Measurements from ENCODE around the gene GJA4. TPM values are rescaled to one million over a fixed set of nuclear protein-coding genes. Genes with fewer than 3 reads are reported as not detected.
A peak's percentile ranks its signal among the peaks of the same experiment; 100 is the strongest.
"Not testable (repeated sequence)": the region's sequence is repeated elsewhere in the genome, so short reads cannot be mapped to it uniquely, and the experiment has no call there.

The GJA4 gene
- total RNA-seq, 1 experiment from 2014 or later: not detected

DNA sequence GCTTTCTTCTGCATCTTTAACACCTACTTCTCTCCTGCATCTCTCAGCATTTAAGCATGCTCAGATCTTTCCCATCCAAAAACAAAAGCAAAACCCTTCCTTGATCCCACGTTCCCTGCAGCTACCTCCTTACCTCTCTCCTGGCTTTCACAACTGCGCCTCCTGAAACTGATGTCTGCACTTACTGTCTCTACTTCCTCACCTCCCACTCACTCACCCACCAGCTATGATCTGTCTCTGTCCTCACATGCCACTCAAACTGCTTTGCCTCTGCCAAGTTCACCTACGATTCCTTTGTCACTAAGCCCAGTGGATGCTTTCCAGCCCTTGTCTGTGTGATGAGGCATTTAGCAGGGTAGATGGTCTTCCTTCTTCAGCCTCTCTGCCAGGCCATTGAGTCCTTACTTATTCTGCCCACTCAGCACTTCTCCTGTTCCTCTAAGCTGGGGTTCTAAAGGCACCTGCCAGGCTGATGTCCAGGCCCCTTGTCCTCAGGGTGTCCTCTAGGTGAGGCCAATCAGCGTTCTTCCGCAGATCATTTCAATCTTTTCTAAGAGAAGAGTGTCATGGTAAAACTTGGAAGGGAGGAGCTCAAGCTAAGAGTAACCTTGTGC, 21.8 kb upstream of the GJA4 start:
- DNase-seq (ENCODE audit: low read depth): no peak

DNA sequence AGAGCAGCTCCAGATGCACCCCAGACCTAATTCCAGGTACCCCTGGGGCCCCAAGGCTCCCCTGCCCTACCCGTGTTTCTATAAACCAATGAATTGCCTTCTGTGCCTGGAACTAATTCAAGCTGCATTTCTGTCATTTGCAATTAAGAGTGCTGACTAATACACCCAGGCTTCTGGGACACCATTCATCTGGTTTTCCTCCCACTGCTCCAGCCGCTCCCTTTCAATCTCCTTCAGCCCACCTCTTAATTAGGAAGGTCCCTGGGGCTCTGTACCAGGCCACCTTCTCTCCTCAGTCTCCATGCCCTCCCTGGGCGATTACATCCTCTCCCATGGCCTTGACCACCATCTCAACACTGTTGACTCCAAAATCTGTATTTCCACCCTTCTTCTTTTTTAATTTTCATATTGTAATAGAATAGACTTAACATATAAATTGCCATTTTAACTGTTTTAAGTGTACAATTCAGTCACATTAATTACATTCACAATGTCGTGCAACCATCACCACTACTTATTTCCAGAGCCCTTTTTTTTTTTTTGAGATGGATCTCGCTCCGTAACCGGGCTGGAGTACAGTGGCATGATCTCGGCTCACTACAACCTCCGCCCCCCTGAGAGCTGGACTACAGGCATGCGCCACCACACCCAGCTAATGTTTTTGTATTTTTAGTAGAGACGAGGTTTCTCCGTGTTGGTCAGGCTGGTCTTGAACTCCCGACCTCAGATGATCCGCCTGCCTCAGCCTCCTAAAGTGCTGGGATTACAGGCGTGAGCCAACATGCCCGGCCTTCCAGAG, 21.0 kb upstream of the GJA4 start:
- DNase-seq (ENCODE audit: low read depth): no peak

DNA sequence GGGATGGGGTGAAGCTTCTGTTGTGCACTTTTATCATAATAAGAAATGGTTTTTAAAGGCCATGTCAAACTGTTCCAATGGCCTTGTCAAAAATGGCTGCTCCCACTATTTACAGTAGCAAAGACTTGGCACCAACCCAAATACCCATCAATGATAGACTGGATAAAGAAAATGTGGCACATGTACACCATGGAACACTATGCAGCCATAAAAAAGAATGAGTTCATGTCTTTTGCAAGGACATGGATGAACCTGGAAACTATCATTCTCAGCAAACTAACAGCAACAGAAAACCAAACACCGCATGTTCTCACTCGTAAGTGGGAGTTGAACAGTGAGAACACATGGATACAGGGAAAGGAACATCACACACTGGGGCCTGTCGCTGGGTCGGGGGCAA, 19.7 kb upstream of the GJA4 start:
- not testable (repeated sequence) for DNase-seq (ENCODE audit: low read depth)

DNA sequence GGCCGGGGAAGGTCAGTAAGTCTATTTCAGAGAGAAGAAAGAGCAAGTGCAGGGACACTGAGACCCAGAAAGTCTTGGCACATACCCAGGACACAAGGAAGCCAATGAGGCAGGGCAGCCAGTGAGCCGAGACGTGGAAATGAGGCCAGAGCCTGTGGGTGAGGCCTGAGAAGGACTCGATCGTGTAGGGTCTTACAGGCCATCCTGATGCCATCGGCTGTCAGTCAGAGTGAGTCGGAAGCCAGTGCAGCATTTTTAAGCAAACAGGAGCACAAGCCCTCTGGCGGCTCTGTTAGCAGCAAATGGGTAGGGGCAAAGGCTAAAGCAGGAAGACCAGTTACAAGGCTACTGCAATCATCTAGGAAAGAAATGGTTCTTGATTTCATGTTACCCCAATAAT, 17.8 kb upstream of the GJA4 start:
- DNase-seq (ENCODE audit: low read depth): no peak

DNA sequence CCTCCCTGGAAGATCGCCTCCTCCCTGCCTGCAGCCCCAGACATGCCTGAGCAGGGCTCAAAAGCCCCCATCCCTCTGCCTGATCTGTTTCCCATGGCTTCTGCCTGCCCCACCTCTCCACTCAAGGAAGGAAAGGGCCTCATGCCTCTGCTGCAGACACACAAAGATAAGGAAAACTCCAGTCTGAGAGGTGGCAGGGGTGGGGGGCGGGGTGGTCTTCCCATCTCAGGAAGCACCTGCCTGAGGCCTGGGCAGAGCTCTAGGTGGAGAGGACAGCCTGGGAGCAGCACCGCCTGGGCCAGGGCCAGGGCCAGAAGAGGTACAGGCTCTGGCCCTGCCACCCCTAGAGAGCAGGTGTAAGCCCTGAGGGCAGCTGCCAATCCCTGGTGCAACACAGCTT, 15.9 kb upstream of the GJA4 start:
- DNase-seq (ENCODE audit: low read depth): no peak

DNA sequence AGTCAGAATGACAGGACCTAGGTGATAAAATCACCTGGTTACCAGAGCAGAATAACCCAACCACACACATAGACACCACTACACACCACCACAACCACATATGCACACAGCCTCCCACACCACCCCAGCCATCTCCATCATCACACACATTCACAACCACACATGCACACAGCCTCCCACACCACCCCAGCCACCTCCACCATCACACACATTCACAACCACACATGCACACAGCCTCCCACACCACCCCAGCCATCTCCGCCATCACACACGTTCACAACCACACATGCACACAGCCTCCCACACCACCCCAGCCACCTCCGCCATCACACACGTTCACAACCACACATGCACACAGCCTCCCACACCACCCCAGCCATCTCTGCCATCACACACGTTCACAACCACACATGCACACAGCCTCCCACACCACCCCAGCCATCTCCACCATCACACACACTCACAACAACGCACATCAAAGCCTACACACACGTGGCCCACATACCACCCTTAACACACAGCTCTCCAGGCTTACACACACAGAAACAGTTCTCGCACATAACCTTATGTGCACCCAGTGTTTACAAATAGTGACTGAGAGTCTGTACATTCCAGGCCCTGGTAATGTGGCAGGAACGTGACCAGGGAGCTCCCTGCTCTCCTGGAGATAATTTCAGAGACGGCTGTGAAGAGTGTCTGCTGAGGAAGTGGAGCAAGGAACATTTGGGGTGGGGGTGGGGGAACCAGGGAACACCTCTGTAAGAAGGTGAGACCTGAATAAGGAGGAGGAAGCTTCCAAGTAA, 15.1 kb upstream of the GJA4 start:
- no peak for DNase-seq (ENCODE audit: low read depth)

DNA sequence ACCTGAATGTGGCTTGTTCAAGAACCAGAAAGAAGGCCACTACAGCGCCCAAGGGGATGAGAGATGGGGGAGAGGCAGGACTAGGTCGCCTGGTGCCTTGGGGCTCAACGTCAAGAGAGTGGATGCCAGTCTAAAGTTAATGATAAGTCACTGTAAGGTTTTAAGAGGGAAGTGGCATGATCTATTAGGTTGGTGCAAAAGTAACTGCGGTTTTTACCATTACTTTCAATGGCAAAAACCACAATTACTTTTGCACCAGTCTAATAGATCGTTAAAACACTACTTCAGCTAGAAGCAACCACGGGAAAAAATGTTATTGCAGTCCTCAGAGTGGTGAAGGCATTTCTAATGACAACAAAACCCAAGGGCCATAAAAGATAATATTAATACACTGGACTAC, 14.4 kb upstream of the GJA4 start:
- no peak for DNase-seq (ENCODE audit: low read depth)

DNA sequence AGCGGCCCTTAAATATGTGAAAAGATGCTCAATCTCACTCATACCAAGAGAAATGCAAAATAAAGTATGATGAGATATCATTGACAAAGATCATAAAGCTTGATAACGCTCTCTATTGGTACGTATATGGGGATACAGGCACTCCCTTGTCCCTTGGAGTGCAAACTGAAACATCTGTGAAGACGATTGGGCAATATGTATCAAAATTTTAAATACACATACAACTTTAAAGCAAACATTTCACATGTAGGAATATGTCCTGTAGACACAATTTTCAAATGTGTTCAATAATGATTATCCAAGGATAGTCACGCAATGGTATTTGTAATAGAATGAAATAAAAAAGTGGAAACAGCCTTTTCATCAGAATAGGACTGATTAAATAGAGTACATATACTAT, 13.8 kb upstream of the GJA4 start:
- no peak for DNase-seq (ENCODE audit: low read depth)

DNA sequence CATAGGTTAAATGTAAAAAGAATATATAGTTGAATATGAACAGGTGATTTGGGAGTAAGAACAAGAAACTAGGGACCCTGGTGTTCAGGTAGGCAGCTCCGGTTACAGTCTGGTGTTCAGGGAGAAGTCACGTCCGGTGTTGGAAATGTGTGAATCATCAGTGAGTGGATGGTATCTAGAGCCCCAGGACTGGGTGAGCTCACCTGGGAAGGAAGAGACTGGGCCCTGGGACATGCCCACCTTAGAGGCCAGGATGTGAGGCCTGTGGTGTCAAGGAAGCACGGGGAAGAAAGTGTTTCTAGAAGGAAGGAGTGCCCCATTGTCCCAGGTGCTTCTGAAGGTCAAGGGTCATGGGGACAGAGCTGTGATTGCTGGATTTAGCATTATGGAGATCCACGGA, 13.3 kb upstream of the GJA4 start:
- DNase-seq (ENCODE audit: low read depth): peak; percentile 57

DNA sequence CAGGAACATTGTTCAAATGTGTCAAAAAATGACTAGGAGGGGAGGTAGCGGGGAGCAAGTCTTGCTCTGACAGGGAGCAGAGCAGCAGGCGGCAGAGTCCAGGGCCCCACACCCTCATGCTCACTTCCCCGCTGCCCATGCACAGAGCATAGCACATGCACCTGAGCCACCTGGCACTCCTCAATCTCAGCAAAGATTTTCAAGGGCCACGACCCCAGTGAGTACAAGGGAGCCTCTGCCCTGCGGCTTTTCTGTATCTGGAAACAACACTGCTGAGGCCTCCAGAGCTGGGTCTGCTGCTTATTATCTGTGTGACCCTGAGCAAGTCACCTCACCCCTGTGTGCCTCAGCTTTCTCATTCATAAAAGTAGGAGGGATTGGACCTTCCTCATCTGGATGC, 12.8 kb upstream of the GJA4 start:
- DNase-seq (ENCODE audit: low read depth): no peak

DNA sequence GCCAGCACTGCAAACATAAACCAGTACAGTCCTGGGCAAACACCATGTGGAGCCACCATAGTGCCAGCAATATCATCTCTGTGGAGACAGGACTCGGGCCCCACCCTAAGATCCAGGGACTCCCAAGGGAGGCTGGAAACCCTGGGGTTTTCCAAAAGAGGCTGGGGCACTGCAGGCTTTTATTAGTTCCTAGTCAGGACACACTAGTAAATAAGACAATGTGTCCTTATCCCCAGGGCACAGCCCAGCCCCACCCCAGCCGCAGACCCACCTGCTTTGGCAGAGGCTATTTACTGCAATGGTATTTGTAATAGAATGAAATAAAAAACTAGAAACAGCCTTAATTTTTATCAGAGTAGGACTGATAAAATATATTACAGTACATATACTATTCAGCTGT, 12.3 kb upstream of the GJA4 start:
- no peak for DNase-seq (ENCODE audit: low read depth)

DNA sequence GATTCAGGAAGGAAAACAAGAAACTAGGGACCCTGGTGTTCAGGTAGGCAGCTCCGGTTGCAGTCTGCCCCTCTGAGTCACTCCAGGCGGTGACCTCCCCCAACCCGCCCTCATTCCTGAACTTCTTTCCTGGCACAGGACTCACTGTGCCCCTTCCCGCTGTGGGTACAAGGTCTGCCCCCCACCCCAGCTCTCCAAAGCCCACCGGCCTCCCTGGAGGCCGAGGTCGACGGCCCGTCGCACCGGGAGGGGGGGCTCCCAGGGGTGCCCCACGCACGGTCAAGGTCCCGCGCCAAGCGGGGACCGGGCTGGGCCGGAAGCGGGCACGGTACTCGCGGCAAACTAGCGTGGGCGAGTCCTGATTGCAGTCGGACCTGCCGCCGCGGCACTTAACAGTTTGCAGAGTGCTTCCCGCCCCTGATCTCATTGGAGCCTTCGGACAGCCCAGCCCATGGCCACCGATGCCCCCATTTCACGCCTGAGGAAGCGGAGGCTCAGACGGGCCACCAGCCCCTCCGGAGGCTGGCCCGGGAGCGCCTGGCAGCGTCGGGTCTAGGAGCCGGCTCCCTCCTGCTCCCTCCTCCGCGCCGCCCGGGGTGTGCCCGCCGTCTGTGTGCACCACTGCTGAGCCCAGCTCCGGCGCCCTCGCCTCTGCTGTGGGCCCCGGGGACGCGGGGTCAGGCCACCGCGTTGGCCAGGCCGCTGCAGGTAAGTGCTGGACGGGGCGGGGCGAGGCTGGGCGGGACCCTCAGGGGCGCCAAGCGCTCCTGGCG, 11.5 kb upstream of the GJA4 start, which contains the start of gene GJB3:
Gene GJB3 (plus strand): TSS at position 144 of the 773 bp plus-strand sequence. CDS start 3,549 bp downstream, outside the sequence.
- peak; percentile 27 for DNase-seq (ENCODE audit: low read depth)

DNA sequence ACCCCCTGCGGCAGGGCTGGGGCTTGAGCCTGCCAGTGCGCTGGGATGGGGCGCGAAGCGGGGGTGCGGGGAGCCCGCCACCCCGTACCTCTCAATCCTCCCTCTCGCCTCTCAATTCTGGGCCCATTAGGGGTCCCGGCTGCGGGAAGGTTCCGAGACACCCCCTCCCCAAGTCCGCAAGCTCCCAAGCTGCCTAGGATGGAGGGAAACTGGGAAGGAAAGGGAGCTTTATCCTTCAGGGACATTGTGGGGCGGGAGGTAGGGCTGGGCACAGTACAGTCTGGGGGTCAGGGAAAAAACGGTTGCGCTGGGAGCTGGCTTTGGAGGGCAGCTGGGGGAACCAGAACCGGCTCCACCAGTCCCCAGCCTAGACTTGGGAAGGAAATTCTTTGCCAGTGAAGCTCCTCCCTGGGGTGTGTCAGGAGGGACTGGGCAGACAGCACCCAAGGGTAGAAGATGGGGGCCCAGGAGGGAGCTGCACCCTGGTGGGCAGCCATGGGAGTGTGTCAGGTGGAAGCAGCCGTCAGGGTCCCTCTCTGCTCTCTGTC, 10.9 kb upstream of the GJA4 start:
- no peak for DNase-seq (ENCODE audit: low read depth)

DNA sequence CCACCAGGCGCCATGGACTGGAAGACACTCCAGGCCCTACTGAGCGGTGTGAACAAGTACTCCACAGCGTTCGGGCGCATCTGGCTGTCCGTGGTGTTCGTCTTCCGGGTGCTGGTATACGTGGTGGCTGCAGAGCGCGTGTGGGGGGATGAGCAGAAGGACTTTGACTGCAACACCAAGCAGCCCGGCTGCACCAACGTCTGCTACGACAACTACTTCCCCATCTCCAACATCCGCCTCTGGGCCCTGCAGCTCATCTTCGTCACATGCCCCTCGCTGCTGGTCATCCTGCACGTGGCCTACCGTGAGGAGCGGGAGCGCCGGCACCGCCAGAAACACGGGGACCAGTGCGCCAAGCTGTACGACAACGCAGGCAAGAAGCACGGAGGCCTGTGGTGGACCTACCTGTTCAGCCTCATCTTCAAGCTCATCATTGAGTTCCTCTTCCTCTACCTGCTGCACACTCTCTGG, 8.0 kb upstream of the GJA4 start:
- no peak for DNase-seq (ENCODE audit: low read depth)

DNA sequence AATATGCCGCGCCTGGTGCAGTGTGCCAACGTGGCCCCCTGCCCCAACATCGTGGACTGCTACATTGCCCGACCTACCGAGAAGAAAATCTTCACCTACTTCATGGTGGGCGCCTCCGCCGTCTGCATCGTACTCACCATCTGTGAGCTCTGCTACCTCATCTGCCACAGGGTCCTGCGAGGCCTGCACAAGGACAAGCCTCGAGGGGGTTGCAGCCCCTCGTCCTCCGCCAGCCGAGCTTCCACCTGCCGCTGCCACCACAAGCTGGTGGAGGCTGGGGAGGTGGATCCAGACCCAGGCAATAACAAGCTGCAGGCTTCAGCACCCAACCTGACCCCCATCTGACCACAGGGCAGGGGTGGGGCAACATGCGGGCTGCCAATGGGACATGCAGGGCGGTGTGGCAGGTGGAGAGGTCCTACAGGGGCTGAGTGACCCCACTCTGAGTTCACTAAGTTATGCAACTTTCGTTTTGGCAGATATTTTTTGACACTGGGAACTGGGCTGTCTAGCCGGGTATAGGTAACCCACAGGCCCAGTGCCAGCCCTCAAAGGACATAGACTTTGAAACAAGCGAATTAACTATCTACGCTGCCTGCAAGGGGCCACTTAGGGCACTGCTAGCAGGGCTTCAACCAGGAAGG, 7.4 kb upstream of the GJA4 start:
- DNase-seq (ENCODE audit: low read depth): no peak

DNA sequence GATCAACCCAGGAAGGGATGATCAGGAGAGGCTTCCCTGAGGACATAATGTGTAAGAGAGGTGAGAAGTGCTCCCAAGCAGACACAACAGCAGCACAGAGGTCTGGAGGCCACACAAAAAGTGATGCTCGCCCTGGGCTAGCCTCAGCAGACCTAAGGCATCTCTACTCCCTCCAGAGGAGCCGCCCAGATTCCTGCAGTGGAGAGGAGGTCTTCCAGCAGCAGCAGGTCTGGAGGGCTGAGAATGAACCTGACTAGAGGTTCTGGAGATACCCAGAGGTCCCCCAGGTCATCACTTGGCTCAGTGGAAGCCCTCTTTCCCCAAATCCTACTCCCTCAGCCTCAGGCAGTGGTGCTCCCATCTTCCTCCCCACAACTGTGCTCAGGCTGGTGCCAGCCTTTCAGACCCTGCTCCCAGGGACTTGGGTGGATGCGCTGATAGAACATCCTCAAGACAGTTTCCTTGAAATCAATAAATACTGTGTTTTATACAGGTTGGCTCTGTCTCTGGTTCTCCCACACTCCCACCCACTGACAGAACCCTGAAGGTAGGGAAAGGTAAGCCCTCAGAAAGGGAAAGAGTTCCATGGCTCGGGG, 6.8 kb upstream of the GJA4 start:
- DNase-seq (ENCODE audit: low read depth): no peak

DNA sequence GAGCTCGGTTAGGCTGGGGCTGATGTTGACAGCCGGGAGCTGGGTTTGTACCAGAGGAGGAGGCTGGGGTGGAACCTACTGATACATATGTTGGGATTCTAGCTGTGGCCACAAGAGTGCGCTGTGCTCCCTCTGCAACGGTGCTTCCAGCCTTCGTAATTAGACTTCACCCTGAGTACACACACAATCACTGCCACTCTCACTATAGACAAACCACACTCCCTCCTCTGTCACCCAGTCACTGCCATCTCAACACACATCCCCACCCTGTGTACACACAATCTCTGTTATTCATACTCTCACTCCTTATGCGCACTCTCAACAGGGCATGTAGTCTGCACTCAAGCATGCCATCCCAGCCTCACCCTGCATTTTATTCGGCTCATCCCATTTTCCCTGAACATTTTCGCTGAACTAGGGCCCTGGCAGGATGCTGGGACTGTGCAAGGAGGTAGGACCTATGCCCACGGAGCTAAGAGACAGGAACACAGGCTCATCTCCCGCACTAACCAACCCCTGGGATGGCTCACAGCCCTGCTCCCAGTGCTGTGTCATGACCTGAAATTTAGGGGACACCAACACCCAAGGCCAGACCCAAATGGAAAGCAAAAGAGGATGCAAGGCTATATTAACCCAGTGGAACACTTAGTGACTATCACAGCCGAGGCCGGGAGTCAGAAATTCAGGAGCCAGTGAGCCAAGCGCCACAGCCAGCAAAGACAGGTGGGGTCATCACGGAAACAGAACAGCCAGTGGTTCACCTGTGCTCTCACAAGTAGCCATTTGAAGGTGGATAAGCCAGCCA, 6.1 kb upstream of the GJA4 start:
- peak; percentile 70 for DNase-seq (ENCODE audit: low read depth)

DNA sequence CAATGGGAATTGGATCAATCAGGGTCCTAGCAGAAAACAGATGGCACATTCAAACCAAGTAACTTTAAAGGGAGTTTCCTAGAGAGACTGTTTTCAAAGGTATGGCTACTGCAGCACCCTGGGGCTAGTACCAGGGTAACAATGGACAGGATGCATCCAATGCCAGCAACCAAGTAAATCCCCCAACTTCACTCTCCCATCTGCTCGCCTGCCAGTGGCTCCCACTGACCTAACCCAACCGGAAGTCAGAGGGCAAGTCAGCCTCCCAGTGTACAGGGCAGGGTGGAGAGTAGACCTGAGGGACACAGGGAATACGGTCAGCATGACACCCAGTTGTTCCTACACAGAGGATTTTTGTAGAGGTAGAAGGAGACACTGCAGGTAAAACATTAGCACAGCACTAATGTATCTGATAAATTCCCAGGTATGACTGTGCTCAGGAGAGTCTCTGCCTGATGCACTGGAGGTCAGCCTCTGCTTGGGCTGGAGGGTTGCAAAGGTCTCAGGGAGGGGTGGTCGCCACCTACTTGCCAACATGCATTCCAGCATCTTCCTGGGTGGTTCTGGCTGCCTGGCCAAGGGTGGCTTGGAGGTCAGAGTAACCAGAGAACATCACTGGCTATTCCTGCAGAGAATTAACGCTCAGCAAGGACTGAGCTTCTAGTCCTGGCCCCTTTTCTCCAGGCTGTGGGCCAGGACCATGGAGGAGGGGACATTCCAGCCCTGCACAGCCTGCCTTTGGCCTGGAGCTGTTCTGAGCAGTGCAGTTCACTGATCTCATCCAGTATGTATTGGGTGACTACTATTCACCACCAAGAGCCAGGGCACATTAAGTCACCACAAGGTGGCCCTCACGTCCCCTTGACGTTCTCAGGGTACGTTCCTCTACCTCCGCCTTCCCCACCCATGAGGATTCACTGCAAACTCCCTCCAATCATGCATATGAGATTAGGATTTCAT, 5.1 kb upstream of the GJA4 start:
- DNase-seq (ENCODE audit: low read depth): peak; percentile 35
